ENCODE results near the gene PPFIA1. TPM values are rescaled to one million over a fixed set of nuclear protein-coding genes. Genes with fewer than 3 reads are reported as not detected.

PPFIA1 gene
- total RNA-seq, 1 experiment from 2014 or later: 63.4 TPM

DNA sequence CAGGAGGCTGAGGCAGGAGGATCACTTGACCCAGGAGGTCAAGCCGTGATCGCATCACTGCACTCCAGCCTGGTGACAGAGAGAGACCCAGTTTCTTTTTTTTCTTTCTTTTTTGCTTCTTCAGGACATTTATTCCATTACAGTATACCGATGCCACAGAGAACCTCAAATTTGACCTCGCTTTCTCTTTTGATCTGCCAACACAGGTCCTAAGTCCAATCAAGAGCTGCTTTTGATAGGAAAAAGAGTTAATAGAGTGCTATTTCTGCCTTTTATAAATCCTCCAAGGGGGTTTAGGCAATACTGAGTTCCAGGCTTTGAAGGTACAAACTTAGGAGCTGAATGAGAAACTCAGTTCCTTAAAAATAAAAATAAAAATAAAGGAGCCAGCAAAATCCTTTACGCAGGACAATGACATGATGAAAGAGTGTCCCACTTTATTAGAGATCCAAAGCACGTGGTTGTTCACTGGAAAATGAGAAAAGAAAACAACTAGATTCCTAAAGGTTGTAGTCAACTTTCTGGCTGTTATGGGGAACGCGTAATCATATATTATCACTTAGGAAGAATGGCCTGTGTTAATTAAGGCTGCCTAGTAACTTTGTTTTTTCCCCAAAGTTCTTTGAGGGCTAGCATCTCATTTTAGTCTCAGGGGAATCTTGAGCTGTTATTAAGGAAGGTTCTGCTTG is 40.2 kb upstream of the PPFIA1 start:
- Histone ChIP-seq H3K9ac (ENCODE audit: extremely low read depth, insufficient read length, low read length) (no peak overlapping the region), H3K4me1 (ENCODE audit: insufficient read depth, low read length) (no peaks in the 10 kb centered on the region), H3T11ph (ENCODE audit: low read length) (no peak overlapping the region), H4K8ac (replicated peaks; ENCODE audit: insufficient read length, low read depth, low read length) (no peak overlapping the region), H3K27ac (ENCODE audit: insufficient read length, low read depth, low read length) (no peak overlapping the region), H3K23ac (ENCODE audit: insufficient read length, low read depth, low read length) (no peak overlapping the region), H3K23me2 (ENCODE audit: insufficient read length, low read depth, low read length, poor library complexity, severe bottlenecking) (no peaks in the 10 kb centered on the region), H3K9me3 (ENCODE audit: control insufficient read depth, low read depth, low read length) (no peaks in the 10 kb centered on the region), H4K5ac (ENCODE audit: insufficient read length, low read depth, low read length) (no peak overlapping the region), H3K27me3 (ENCODE audit: insufficient read depth, low read length) (no peaks in the 10 kb centered on the region), H2AK5ac (ENCODE audit: insufficient read length, low read length) (no peak overlapping the region), H2AFZ (ENCODE audit: low read length) (no peak overlapping the region), H4K20me1 (ENCODE audit: control insufficient read depth, insufficient read depth, insufficient read length) (no peaks in the 10 kb centered on the region), H3K4me2 (ENCODE audit: insufficient read depth, insufficient read length, low read length) (no peak overlapping the region), H2BK5ac (ENCODE audit: insufficient read length, low read length) (no peak overlapping the region), H2BK120ac (ENCODE audit: low read depth, low read length, poor library complexity, severe bottlenecking) (no peak overlapping the region), H2BK20ac (ENCODE audit: low read depth, low read length, poor library complexity, severe bottlenecking) (no peak overlapping the region), H3K14ac (ENCODE audit: insufficient read depth, low read length) (no peak overlapping the region), H2BK12ac (ENCODE audit: insufficient read length, low read depth, low read length) (no peak overlapping the region), H3K4ac (ENCODE audit: low read depth, low read length) (no peak overlapping the region), H2BK15ac (ENCODE audit: low read depth, low read length) (no peak overlapping the region), H4K91ac (ENCODE audit: insufficient read length, low read depth, low read length) (no peak overlapping the region), H3K18ac (ENCODE audit: insufficient read length, low read depth, low read length) (no peak overlapping the region), H3K79me1 (ENCODE audit: insufficient read depth, low read depth, low read length, poor library complexity, severe bottlenecking) (no peaks in the 10 kb centered on the region), H3K79me2 (ENCODE audit: insufficient read depth, low read length) (no peaks in the 10 kb centered on the region), H3K56ac (ENCODE audit: insufficient read length, low read depth, low read length) (no peak overlapping the region)
- Mint-ChIP-seq H3K4me3 (no peak overlapping the region), H3K9me3 (peaks cover 0 to 2% of the 10 kb centered on the region in 2 experiments; a peak in 1 of 5 replicates), H3K27me3 (ENCODE audit: low read depth) (peaks cover 6% of the 10 kb centered on the region), H3K27ac (no peak overlapping the region), H3K36me3 (ENCODE audit: insufficient read depth in 1 of 3, low read depth in 3 of 3) (no peaks in the 10 kb centered on the region), H3K4me1 (peaks cover 16 to 17% of the 10 kb centered on the region in 2 experiments)
- DNase-seq: no peak
- TF ChIP-seq CTCF (conservative IDR thresholded peaks at IDR 0.05): no peak
- no CpG with 5 or more reads among the region's 8 CpGs for WGBS (ENCODE audit: extremely low coverage, insufficient read length, low lambda C conversion rate)

Measured in H9 (cell line).